Right cardiac atrium (tissue), 5 donors: ENCODE results near the gene NEK11. TPM values are rescaled to one million over a fixed set of nuclear protein-coding genes. Genes with fewer than 3 reads are reported as not detected.
"Not testable (repeated sequence)": the region's sequence is repeated elsewhere in the genome, so short reads cannot be mapped to it uniquely, and the experiment has no call there.

Experiments
- ATAC-seq, 2 donors: fragments of 200-7000 bp; cut with Tn5 transposase; one replicate each; pipeline versions ENCODE4 v1.8.0 to v1.9.1; 2020; ENCODE audit warnings: moderate library complexity in 2 of 2, mild to moderate bottlenecking in 1 of 2
- DNase-seq, 3 donors: peaks; one replicate each; pipeline ENCODE4 v3.0.0-alpha.2; 2020
- H3K27ac ChIP-seq: one replicate; pipeline ENCODE4 v1.5.1; 2013; ENCODE audit warnings: mild to moderate bottlenecking, low read length, control low read depth, moderate library complexity
- H3K27me3 ChIP-seq: one replicate; pipeline ENCODE4 v1.6.1; 2013; ENCODE audit not compliant: control insufficient read depth, insufficient read depth
- H3K4me1 ChIP-seq: one replicate; pipeline ENCODE4 v1.6.1; 2013; ENCODE audit warnings: low read length; ENCODE audit not compliant: control insufficient read depth, insufficient read depth
- H3K4me3 ChIP-seq: one replicate; pipeline ENCODE4 v1.5.1; 2013; ENCODE audit warnings: low read length, control low read depth
- H3K9me3 ChIP-seq: one replicate; pipeline ENCODE4 v1.6.1; 2013; ENCODE audit warnings: low read length; ENCODE audit not compliant: control insufficient read depth
- WGBS: extraction: QIAGEN DNeasy Blood & Tissue Kit; methylation state at CpG from one replicate; pipeline ENCODE4 v1.1.7; 2013; 5-methylcytosine and 5-hydroxymethylcytosine counted together
- intact Hi-C, 4 donors: fragments of 100-400 bp; cut with DNase I; formaldehyde crosslinking; loops; one replicate each; pipeline versions ENCODE4 v1.11.0 to v1.14.0; 2022 to 2023
- polyA plus RNA-seq: library from polyadenylated mRNA; stranded (reverse); fragments of 200-250 nt; gene quantifications from one replicate; pipeline ENCODE4 v1.2.3, GENCODE V29; 2013
- total RNA-seq, 4 donors: library from RNA; stranded (reverse); fragmentation: NEBNext Ultra II Directional; extraction: Animal tissue kit (Norgen Biotek cat#: 25700); gene quantifications; one replicate each; pipeline ENCODE4 v1.2.1, GENCODE V29; 2021
- donor health status: healthy with polysubstance abuse.
- donor health status: DM: no; HTN: yes; CAD: no.
- donor health status: DM: no; HTN: no; CAD: no.
- donor health status: DM: no; HTN: yes; CAD: no; lungs with severe emphysema.
- donor health status: DM: yes; HTN: yes; CAD: no.

The NEK11 gene
- total and polyA plus RNA-seq, 5 donors: 1.1 to 3.6 (median 2.6) TPM

- Histone ChIP-seq H3K27me3 (no peaks in the 10 kb centered on the region), H3K4me1 (no peaks in the 10 kb centered on the region), H3K4me3 (no peak overlapping the region), H3K27ac (no peak overlapping the region), H3K9me3 (no peaks in the 10 kb centered on the region)
- DNase-seq (no peak), ATAC-seq (no peak)
- intact Hi-C loops: no loop called here
Observed at GRCh38 chr3:131314318-131314717, 287.6 kb downstream of the NEK11 start.

- Histone ChIP-seq H3K27me3 (no peaks in the 10 kb centered on the region), H3K27ac (no peak overlapping the region), H3K4me1 (no peaks in the 10 kb centered on the region), H3K4me3 (no peak overlapping the region), H3K9me3 (no peaks in the 10 kb centered on the region)
- WGBS: 67% methylated on average over 2 of the region's 2 CpGs
- DNase-seq (no peak), ATAC-seq (no peak)
- intact Hi-C loops: no loop called here
Observed at GRCh38 chr3:131315162-131315561, 288.5 kb downstream of the NEK11 start.

- Histone ChIP-seq H3K27ac (no peak overlapping the region), H3K9me3 (no peaks in the 10 kb centered on the region), H3K4me3 (no peak overlapping the region), H3K27me3 (no peaks in the 10 kb centered on the region), H3K4me1 (no peaks in the 10 kb centered on the region)
- DNase-seq: no peak
- intact Hi-C loops: no loop called here
- WGBS: 74% methylated on average over 2 of the region's 2 CpGs
- no peak for ATAC-seq
Observed at GRCh38 chr3:131317667-131318066, 291.0 kb downstream of the NEK11 start.

DNA sequence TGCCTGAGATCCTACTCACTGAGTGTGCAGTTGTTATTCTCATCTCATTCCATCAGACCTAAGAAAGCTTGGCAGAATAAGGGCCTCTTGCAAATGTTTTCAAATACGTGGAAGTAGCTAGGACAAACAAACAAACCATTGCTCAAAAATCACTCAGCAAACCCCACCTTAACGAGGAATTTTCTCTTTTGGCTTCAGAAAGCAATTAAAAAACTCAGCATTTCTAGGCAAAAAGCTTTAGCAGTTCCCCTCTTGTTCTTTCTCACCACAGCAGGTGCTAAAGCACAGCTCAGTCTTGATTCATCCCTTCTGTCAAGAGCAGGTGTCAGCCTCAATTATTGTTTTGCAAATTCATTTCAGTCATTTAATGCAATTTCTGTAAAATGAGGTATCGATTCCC, 296.3 kb downstream of the NEK11 start:
- no peak for DNase-seq
- intact Hi-C loops: no loop called here
- Histone ChIP-seq H3K27ac (no peak overlapping the region), H3K4me3 (no peak overlapping the region), H3K9me3 (no peaks in the 10 kb centered on the region), H3K4me1 (no peaks in the 10 kb centered on the region), H3K27me3 (no peaks in the 10 kb centered on the region)
- WGBS: 80% methylated on average over 3 of the region's 3 CpGs
- ATAC-seq: no peak

GRCh38 chr3:131323792-131324191, 297.1 kb downstream of the NEK11 start:
- intact Hi-C loops: no loop called here
- Histone ChIP-seq H3K9me3 (no peaks in the 10 kb centered on the region), H3K27me3 (no peaks in the 10 kb centered on the region), H3K27ac (no peak overlapping the region), H3K4me1 (peaks cover 2% of the 10 kb centered on the region), H3K4me3 (no peak overlapping the region)
- ATAC-seq (no peak), DNase-seq (no peak)
- 94% methylated on average over 2 of the region's 2 CpGs for WGBS

- Histone ChIP-seq H3K27me3 (no peaks in the 10 kb centered on the region), H3K27ac (no peak overlapping the region)
Observed at GRCh38 chr3:131324923-131325322, 298.2 kb downstream of the NEK11 start.

GRCh38 chr3:131326307-131326706, 299.6 kb downstream of the NEK11 start:
- ATAC-seq (no peak), DNase-seq (no peak)
- Histone ChIP-seq H3K27me3 (no peaks in the 10 kb centered on the region), H3K27ac (no peak overlapping the region), H3K4me1 (peaks cover 2% of the 10 kb centered on the region), H3K9me3 (no peaks in the 10 kb centered on the region), H3K4me3 (no peak overlapping the region)
- WGBS: 91% methylated on average over 1 of the region's 1 CpG
- intact Hi-C loops: no loop called here

More at GRCh38 chr3:131324923-131325322, 298.2 kb downstream of the NEK11 start:
- no peak for ATAC-seq
- no peak overlapping the region for H3K4me3 ChIP-seq
- DNase-seq: no peak
- peaks cover 2% of the 10 kb centered on the region for H3K4me1 ChIP-seq
- intact Hi-C loops: no loop called here
- no peaks in the 10 kb centered on the region for H3K9me3 ChIP-seq

GRCh38 chr3:131328721-131329120, 302.0 kb downstream of the NEK11 start:
- H3K9me3 ChIP-seq: no peaks in the 10 kb centered on the region
- no peaks in the 10 kb centered on the region for H3K27me3 ChIP-seq
- intact Hi-C loops: no loop called here
- no peak overlapping the region for H3K27ac ChIP-seq
- DNase-seq: no peak
- H3K4me1 ChIP-seq: peaks cover 2% of the 10 kb centered on the region
- no peak for ATAC-seq
- WGBS: 41% methylated on average over 3 of the region's 3 CpGs
- no peak overlapping the region for H3K4me3 ChIP-seq

DNA sequence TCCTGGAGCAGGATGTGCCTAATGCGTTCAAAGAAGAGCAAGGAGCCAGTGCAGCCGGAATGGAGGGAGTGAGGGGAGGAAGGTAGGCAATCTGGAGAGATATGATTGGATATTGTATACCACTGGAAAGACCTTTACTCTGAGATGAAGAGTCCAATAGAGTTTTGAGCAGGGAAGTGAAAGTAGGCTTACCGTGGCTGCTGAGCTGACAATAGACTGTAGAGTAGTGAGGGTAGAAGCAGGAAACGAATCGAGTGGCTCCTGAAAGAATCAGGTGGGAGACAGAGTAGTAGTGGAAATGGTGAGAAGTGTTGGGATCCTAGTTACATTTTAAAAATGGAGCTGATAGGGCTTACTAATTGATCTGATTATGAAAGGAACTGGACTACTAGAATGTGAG, 303.1 kb downstream of the NEK11 start:
- peaks cover 2% of the 10 kb centered on the region for H3K4me1 ChIP-seq
- no peak for ATAC-seq
- H3K27ac ChIP-seq: no peak overlapping the region
- H3K9me3 ChIP-seq: no peaks in the 10 kb centered on the region
- H3K4me3 ChIP-seq: no peak overlapping the region
- 88% methylated on average over 5 of the region's 5 CpGs for WGBS
- H3K27me3 ChIP-seq: no peaks in the 10 kb centered on the region
- no peak for DNase-seq
- intact Hi-C loops: no loop called here

DNA sequence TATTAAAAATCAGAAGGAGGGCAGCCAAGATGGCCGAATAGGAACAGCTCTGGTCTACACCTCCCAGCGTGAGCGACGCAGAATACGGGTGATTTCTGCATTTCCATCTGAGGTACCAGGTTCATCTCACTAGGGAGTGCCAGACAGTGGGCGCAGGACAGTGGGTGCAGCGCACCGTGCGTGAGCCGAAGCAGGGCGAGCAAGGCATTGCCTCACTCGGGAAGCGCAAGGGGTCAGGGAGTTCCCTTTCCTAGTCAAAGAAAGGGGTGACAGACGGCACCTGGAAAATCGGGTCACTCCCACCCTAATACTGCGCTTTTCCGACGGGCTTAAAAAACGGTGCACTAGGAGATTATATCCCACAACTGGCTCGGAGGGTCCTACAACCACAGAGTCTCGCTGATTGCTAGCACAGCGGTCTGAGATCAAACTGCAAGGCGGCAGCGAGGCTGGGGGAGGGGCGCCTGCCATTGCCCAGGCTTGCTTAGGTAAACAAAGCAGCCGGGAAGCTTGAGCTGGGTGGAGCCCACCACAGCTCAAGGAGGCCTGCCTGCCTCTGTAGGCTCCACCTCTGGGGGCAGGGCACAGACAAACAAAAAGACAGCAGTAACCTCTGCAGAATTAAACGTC, 304.9 kb downstream of the NEK11 start:
- ATAC-seq, H3K27ac ChIP-seq, H3K27me3 ChIP-seq, DNase-seq, H3K4me3 ChIP-seq, H3K4me1 ChIP-seq, H3K9me3 ChIP-seq, intact Hi-C loops: not testable (repeated sequence)
- 94% methylated on average over 26 of the region's 27 CpGs for WGBS

DNA sequence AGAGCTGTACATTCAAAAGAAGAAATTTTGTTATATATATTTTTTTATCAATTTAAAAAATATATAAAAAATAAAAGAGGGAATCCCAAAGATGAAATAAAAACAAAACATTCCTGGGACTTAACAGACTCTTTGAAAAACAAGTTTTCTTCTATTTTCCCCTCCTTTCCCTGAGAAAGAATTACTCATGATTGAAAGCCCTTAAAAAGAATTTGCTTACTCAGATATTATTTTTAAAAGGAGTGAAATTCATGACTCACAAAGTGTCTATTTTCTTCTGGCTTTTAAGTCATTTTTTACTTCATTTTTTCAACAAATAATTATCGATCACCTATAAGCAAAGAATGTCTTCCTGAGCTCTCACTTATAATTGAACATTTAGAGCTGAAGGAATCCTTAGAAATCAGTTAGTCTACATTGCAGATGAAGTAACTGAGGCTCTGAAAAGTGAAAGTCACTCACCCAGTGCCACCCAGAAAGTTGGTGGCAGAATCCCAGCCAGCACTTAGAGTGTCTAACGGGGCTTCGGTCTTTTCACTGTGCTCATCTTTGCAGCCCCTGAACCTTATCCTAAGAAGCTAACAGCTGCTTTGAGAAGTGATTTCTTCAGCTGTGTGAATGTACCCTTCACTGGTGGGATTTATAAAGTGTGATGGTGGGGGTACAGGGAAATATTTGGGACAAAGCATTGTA, 312.4 kb downstream of the NEK11 start:
- DNase-seq (no peak), ATAC-seq (no peak)
- intact Hi-C loops: no loop called here
- Histone ChIP-seq H3K27ac (no peak overlapping the region), H3K4me3 (no peak overlapping the region), H3K4me1 (peaks cover 3% of the 10 kb centered on the region), H3K27me3 (no peaks in the 10 kb centered on the region), H3K9me3 (no peaks in the 10 kb centered on the region)
- 63% methylated on average over 3 of the region's 3 CpGs for WGBS
